Measurements from ENCODE around the gene HINT1. TPM values are rescaled to one million over a fixed set of nuclear protein-coding genes. Genes with fewer than 3 reads are reported as not detected.

HINT1 gene
- total and polyA plus RNA-seq, 9 of the 15 experiments (the other 6 are each of a cell fraction or from before 2014, with no cell fraction given): 296 to 1,027 (median 500) TPM

DNA sequence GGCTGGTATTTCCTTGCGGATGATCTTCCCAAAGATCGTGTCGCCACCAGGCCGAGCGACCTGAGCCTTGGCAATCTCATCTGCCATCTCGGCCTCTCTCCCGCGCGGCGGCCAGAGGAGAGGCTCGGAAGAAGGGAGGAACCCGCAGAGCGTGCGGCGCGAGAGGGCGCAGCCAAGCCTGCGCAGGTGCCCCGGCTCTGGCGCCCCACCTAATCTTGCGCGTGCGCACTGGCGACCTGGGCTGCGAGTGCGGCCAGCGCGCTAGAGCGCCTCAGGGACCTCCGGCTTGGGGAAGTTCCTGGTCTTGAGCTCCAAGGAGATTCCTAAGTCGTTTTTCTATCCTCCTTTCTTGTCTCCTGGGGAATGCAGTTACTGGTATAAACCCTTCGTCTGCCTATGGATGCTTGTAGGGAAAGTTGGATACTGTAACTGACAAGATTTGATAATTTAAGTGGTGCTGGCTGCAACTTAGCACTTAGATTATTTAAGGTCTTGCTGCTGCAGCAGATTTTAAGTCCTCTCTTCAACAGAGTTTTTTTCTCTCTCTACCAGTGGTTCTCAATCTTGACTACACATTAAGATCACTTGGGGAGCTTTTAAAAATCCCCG is at the start of gene HINT1 (continued):
- TF ChIP-seq, protein P1, sequence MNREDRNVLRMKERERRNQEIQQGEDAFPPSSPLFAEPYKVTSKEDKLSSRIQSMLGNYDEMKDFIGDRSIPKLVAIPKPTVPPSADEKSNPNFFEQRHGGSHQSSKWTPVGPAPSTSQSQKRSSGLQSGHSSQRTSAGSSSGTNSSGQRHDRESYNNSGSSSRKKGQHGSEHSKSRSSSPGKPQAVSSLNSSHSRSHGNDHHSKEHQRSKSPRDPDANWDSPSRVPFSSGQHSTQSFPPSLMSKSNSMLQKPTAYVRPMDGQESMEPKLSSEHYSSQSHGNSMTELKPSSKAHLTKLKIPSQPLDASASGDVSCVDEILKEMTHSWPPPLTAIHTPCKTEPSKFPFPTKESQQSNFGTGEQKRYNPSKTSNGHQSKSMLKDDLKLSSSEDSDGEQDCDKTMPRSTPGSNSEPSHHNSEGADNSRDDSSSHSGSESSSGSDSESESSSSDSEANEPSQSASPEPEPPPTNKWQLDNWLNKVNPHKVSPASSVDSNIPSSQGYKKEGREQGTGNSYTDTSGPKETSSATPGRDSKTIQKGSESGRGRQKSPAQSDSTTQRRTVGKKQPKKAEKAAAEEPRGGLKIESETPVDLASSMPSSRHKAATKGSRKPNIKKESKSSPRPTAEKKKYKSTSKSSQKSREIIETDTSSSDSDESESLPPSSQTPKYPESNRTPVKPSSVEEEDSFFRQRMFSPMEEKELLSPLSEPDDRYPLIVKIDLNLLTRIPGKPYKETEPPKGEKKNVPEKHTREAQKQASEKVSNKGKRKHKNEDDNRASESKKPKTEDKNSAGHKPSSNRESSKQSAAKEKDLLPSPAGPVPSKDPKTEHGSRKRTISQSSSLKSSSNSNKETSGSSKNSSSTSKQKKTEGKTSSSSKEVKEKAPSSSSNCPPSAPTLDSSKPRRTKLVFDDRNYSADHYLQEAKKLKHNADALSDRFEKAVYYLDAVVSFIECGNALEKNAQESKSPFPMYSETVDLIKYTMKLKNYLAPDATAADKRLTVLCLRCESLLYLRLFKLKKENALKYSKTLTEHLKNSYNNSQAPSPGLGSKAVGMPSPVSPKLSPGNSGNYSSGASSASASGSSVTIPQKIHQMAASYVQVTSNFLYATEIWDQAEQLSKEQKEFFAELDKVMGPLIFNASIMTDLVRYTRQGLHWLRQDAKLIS (CRISPR knock-in tag; IDR thresholded peaks at IDR 0.05): 0 out of 2 replicates have a peak, but pooled peaks have one; percentile 18
- TF ChIP-seq KLF13 (tag; IDR thresholded peaks at IDR 0.05; ENCODE audit: borderline replicate concordance, low read depth): no peak
- TF ChIP-seq CSDE1 (IDR thresholded peaks at IDR 0.05): no peak
- TF ChIP-seq, protein P2, sequence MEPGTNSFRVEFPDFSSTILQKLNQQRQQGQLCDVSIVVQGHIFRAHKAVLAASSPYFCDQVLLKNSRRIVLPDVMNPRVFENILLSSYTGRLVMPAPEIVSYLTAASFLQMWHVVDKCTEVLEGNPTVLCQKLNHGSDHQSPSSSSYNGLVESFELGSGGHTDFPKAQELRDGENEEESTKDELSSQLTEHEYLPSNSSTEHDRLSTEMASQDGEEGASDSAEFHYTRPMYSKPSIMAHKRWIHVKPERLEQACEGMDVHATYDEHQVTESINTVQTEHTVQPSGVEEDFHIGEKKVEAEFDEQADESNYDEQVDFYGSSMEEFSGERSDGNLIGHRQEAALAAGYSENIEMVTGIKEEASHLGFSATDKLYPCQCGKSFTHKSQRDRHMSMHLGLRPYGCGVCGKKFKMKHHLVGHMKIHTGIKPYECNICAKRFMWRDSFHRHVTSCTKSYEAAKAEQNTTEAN (CRISPR knock-in tag; IDR thresholded peaks at IDR 0.05): 0 out of 2 replicates have a peak, but pooled peaks have one; percentile 23
- no peak for TF ChIP-seq GTF2E2 (tag; IDR thresholded peaks at IDR 0.05)
- no peak; the same call in 1 of the 2 replicates for TF ChIP-seq ZBTB7A (IDR thresholded peaks at IDR 0.05; ENCODE audit: borderline replicate concordance, control insufficient read depth, low read depth, low read length)
- 0 out of 2 replicates have a peak, but pooled peaks have one; percentile 35 for TF ChIP-seq SP1 (CRISPR knock-in tag; IDR thresholded peaks at IDR 0.05)
- TF ChIP-seq, protein P3, sequence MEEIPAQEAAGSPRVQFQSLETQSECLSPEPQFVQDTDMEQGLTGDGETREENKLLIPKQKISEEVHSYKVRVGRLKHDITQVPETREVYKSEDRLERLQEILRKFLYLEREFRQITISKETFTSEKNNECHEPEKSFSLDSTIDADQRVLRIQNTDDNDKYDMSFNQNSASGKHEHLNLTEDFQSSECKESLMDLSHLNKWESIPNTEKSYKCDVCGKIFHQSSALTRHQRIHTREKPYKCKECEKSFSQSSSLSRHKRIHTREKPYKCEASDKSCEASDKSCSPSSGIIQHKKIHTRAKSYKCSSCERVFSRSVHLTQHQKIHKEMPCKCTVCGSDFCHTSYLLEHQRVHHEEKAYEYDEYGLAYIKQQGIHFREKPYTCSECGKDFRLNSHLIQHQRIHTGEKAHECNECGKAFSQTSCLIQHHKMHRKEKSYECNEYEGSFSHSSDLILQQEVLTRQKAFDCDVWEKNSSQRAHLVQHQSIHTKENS (CRISPR knock-in tag; IDR thresholded peaks at IDR 0.05): no peak
- TF ChIP-seq MAFF (IDR thresholded peaks at IDR 0.05; ENCODE audit: low read length): 0 out of 2 replicates have a peak, but pooled peaks have one; percentile 4
- TF ChIP-seq, protein P4, sequence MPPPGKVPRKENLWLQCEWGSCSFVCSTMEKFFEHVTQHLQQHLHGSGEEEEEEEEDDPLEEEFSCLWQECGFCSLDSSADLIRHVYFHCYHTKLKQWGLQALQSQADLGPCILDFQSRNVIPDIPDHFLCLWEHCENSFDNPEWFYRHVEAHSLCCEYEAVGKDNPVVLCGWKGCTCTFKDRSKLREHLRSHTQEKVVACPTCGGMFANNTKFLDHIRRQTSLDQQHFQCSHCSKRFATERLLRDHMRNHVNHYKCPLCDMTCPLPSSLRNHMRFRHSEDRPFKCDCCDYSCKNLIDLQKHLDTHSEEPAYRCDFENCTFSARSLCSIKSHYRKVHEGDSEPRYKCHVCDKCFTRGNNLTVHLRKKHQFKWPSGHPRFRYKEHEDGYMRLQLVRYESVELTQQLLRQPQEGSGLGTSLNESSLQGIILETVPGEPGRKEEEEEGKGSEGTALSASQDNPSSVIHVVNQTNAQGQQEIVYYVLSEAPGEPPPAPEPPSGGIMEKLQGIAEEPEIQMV (tag; conservative IDR thresholded peaks at IDR 0.05; ENCODE audit: low read depth): no peak
- TF ChIP-seq CEBPG (CRISPR knock-in tag; IDR thresholded peaks at IDR 0.05): no peak
- no peak for TF ChIP-seq CEBPG (tag; conservative IDR thresholded peaks at IDR 0.05 in 1 of 2, IDR thresholded peaks at IDR 0.05 in 1 of 2)
- no peak for TF ChIP-seq MAFG (tag; conservative IDR thresholded peaks at IDR 0.05)

All from K562 (cell line).